RWPE1 (cell line): Measurements from ENCODE around the gene WDR89.
A peak's percentile ranks its signal among the peaks of the same experiment; 100 is the strongest.
"Not testable (repeated sequence)": the region's sequence is repeated elsewhere in the genome, so short reads cannot be mapped to it uniquely, and the experiment has no call there.

ENCODE experiments used
- CTCF ChIA-PET: fragments of 350-600 bp; sonication (Branson Sonifier 250); formaldehyde crosslinking; extraction: SDS; loops from one replicate; lab custom pipeline; 2021; lab: Yijun Ruan, JAX
- POLR2A ChIA-PET: fragments of 400-600 bp; formaldehyde crosslinking; extraction: SDS; loops from one replicate; lab custom pipeline; 2020; ENCODE audit warnings: antibody characterized with exemption; ENCODE audit not compliant: low non-redundant PET; lab: Yijun Ruan, JAX
- DNase-seq: peaks from one replicate; pipeline ENCODE4 v3.0.0; 2012; ENCODE audit warnings: low spot score
- H3K27ac ChIP-seq: fragments of 450-650 bp; 2 replicates; pipeline ENCODE4 v1.5.1; 2017
- TF ChIP-seq, protein P1 (sequence below): fragments of 450-650 bp; conservative IDR thresholded peaks from 2 replicates; pipeline ENCODE4 v1.5.1; 2017; ENCODE audit warnings: low read depth, mild to moderate bottlenecking

Gene WDR89

DNA sequence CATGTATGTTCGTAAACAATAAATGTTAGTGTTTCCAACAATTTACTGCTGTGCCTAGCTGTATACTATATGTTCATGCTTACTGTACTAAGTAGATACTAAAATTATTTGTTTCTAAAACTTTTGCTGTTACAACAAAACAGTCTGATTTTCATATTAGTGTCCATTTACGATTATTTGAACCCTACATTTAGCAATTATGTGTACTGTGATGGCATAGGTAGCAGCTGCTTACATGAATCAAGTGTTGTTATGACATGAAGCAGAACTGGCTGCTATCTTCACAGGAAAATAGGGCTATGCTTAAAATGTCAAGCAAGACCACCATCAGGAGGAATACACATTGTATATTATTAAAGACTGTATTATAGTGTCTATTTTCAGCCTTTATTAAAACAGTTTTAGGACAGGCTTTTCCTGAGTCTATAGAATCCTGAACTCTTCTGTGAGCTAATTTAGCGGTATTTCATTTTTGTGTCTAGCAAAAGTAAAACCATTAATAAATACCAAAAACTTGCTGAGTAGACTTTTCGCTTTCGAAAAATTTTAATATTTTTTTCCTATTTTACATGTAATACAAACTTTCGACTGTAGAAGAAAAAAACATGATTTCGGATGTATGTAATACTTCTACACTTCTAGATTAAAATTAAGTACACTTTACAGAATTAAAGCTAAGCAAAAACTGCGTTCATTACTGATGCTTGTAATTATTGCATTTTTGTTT, 1.1 kb upstream of the WDR89 start:
- ChIA-PET CTCF (interaction anchor here (0.6 to 1.6 kb wide), 3 partner anchors 20 to 211 kb away, joined by 3 to 5 read pairs (median 5); no protein-coding TSS in a partner anchor), POLR2A (interaction anchor here (0.8 kb wide), 1 partner anchor 1610 kb away, joined by 3 read pairs; no protein-coding TSS in a partner anchor)
- TF ChIP-seq, protein P1, sequence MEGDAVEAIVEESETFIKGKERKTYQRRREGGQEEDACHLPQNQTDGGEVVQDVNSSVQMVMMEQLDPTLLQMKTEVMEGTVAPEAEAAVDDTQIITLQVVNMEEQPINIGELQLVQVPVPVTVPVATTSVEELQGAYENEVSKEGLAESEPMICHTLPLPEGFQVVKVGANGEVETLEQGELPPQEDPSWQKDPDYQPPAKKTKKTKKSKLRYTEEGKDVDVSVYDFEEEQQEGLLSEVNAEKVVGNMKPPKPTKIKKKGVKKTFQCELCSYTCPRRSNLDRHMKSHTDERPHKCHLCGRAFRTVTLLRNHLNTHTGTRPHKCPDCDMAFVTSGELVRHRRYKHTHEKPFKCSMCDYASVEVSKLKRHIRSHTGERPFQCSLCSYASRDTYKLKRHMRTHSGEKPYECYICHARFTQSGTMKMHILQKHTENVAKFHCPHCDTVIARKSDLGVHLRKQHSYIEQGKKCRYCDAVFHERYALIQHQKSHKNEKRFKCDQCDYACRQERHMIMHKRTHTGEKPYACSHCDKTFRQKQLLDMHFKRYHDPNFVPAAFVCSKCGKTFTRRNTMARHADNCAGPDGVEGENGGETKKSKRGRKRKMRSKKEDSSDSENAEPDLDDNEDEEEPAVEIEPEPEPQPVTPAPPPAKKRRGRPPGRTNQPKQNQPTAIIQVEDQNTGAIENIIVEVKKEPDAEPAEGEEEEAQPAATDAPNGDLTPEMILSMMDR = no peak

DNA sequence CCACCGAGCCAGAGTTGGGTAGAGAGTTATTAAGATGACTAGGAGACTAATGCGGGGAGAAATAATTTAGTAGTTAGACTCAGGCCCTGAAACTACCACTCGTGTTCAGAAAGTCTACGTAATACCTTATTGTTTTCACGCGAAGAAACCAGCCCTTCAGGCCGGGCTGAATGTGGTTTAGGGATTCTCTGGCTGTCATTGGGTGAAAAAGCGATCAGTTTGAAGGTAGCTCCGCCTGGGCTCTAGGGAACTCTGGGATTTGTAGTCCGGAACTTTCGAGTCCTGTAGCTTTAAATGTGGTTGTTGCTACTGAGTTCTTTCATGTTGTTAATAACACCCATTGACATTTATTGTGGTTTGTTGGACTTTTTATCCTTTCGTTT, 549 bp upstream of the WDR89 start:
- TF ChIP-seq, protein P1 = no peak
- peak; percentile 90 for DNase-seq
- peak overlapping the region; percentile 96 for H3K27ac ChIP-seq
- ChIA-PET CTCF (interaction anchor here (0.6 to 1.6 kb wide), 4 partner anchors 21 to 128 kb away, joined by 3 to 6 read pairs (median 4); no protein-coding TSS in a partner anchor), POLR2A (interaction anchor here (0.6 to 0.8 kb wide), 2 partner anchors 33 to 1609 kb away, joined by 3 to 5 read pairs; no protein-coding TSS in a partner anchor)

More for the DNA sequence above, 1.1 kb upstream of the WDR89 start:
- no peak overlapping the region for H3K27ac ChIP-seq
- DNase-seq = no peak

DNA sequence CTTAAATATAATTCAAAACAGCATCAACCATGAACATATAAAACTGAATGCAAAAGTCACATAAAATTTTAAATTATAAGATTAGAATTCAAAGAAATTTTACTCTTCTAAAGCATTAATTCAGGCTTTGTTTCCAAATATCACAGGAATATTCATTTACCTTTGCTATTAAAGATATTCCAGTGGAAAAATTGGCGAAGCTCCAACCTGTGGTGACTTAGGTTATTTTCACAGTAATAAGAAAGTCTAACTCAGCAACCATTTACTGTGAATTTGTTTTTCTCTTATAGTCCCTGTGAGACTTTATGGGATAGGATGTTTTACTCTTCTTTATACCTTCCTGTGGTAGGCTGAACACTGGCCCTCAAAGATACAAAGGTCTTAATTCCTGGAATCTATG, 3.2 kb downstream of the WDR89 start:
- TF ChIP-seq, protein P1 = no peak
- ChIA-PET CTCF (no interaction called here), POLR2A (no interaction called here)
- no peak overlapping the region for H3K27ac ChIP-seq
- no peak for DNase-seq

DNA sequence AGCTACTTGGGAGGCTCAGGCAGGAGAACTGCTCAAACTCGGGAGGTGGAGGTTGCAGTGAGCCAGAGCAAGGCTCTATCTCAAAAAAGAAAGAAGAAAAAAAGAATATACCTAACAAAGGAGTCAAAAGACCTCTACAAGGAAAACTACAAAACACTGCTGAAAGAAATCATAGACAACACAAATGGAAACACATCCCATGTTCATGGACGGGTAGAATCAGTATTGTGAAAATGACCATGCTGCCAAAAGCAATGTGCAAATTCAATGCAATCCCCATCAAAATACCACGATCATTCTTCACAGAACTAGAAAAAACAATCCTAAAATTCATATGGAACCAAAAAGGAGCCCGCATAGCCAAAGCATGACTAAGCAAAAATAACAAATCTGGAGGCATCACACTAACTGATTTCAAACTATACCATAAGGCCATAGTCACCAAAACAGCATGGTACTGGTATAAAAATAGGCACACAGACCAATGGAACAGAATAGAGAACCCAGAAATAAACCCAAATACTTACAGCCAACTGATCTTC, 5.5 kb downstream of the WDR89 start:
- POLR2A ChIA-PET, H3K27ac ChIP-seq, DNase-seq, CTCF ChIA-PET: not testable (repeated sequence)

DNA sequence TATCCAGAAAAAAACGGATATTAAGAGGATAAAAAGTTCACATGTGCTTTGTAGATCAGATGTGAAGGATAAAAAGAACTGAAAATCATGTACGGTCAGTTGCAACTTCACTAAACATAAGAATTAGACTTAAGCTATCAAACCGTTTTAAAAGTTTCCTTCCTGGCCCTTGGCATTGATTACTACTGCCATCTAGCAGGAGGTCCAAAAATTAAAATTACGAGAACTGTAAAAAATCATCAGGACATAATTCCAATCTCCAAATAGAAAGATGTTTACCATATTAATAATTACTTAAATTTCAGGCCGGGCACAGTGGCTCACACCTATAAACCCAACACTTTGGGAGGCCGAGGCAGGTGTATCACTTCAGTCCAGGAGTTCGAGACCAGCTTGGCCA, 7.9 kb downstream of the WDR89 start:
- CTCF ChIA-PET = interaction anchor here (0.6 to 0.8 kb wide), 5 partner anchors 9 to 215 kb away, joined by 3 to 7 read pairs (median 4); no protein-coding TSS in a partner anchor
- TF ChIP-seq, protein P1 = no peak
- POLR2A ChIA-PET = interaction anchor here (0.7 kb wide), 1 partner anchor 10 kb away, joined by 3 read pairs; no protein-coding TSS in a partner anchor
- no peak overlapping the region for H3K27ac ChIP-seq
- no peak for DNase-seq

DNA sequence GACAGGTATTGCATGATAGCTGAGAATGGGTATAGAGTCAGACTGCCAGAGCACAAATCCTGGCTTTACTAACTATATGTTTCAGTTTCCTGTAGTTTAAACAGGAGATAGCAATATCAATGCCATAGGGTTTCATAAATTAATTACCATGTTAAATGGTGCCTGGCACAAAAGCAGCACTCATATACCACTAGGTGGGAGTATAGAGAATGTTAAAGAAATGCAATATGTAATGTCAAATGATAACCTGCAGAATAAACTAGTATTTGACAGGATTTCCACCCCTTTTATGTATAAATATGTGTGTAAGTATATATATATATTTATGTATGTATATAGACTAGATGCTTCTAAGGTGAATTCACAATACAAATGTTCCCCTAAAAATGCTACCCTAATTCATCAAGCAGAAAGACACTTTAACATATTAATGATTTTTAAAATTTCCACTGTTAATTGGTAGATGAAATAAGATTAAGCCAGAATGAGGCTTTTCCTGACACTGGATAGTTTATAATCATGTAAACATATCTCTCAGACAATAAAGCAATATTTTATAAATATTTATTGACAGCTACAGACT, 8.6 kb downstream of the WDR89 start:
- CTCF ChIA-PET = interaction anchor here (0.7 to 0.8 kb wide), 3 partner anchors 8 to 33 kb away, joined by 3 to 4 read pairs (median 3); partner anchors contain the start of gene WDR89
- peak; percentile 28 for DNase-seq
- POLR2A ChIA-PET = no interaction called here
- TF ChIP-seq, protein P1 = peak; percentile 48
- no peak overlapping the region for H3K27ac ChIP-seq
